ENCODE data around the gene PAK4.

GRCh38 chr19:39178296-39179006, 52.9 kb downstream of the PAK4 start:
- TF ChIP-seq POLR2AphosphoS5 (IDR thresholded peaks at IDR 0.05) (no peak), CTCF (IDR thresholded peaks at IDR 0.05) (no peak)
